WTC11 (cell line): Measurements from ENCODE around the gene ALAS1.

Experiments
- ATF2 ChIP-seq: sonication (generic); formaldehyde crosslinking; IDR thresholded peaks from 2 replicates; pipeline ENCODE4 v1.8.1; 2022; ENCODE audit warnings: low read depth, missing genetic modification reagents, borderline replicate concordance
- CBFB ChIP-seq: sonication (generic); formaldehyde crosslinking; IDR thresholded peaks from 2 replicates; pipeline ENCODE4 v1.8.1; 2022; ENCODE audit warnings: mild to moderate bottlenecking, low read depth, missing genetic modification reagents
- CREB1 ChIP-seq: sonication (generic); formaldehyde crosslinking; IDR thresholded peaks from 2 replicates; pipeline ENCODE4 v1.8.0; 2023; ENCODE audit warnings: mild to moderate bottlenecking, missing genetic modification reagents
- CTCF ChIP-seq: fragments of 200-600 bp; IDR thresholded peaks from 2 replicates; pipeline ENCODE4 v1.8.0; 2022; ENCODE audit warnings: antibody characterized with exemption
- E2F4 ChIP-seq: sonication (generic); formaldehyde crosslinking; IDR thresholded peaks from 2 replicates; pipeline ENCODE4 v1.8.1; 2022; ENCODE audit warnings: low read depth, mild to moderate bottlenecking, moderate library complexity, missing genetic modification reagents, borderline replicate concordance
- ETV6 ChIP-seq: sonication (generic); formaldehyde crosslinking; IDR thresholded peaks from 2 replicates; pipeline ENCODE4 v1.8.1; 2022; ENCODE audit warnings: mild to moderate bottlenecking, missing genetic modification reagents
- GABPB1 ChIP-seq: sonication (generic); formaldehyde crosslinking; IDR thresholded peaks from 2 replicates; pipeline ENCODE4 v1.8.1; 2023; ENCODE audit warnings: mild to moderate bottlenecking, missing genetic modification reagents
- HMGXB4 ChIP-seq: sonication (generic); formaldehyde crosslinking; IDR thresholded peaks from 2 replicates; pipeline ENCODE4 v1.8.1; 2023; ENCODE audit warnings: mild to moderate bottlenecking, moderate library complexity, missing genetic modification reagents
- MAX ChIP-seq: sonication (generic); formaldehyde crosslinking; IDR thresholded peaks from 2 replicates; pipeline ENCODE4 v1.8.0; 2022; ENCODE audit warnings: mild to moderate bottlenecking, missing genetic modification reagents
- RELA ChIP-seq: sonication (generic); formaldehyde crosslinking; IDR thresholded peaks from 2 replicates; pipeline ENCODE4 v1.8.1; 2022; ENCODE audit warnings: missing genetic modification reagents, mild to moderate bottlenecking, borderline replicate concordance
- ZNF317 ChIP-seq: sonication (generic); formaldehyde crosslinking; IDR thresholded peaks from 2 replicates; pipeline ENCODE4 v1.8.1; 2023; ENCODE audit warnings: low read depth, mild to moderate bottlenecking, moderate library complexity, missing genetic modification reagents, borderline replicate concordance
- TF ChIP-seq, protein P1 (sequence below): sonication (generic); formaldehyde crosslinking; IDR thresholded peaks from 2 replicates; pipeline ENCODE4 v1.8.1; 2023; ENCODE audit warnings: mild to moderate bottlenecking, missing genetic modification reagents, moderate library complexity
- TF ChIP-seq, protein P2 (sequence below): sonication (generic); formaldehyde crosslinking; IDR thresholded peaks from 2 replicates; pipeline ENCODE4 v1.8.0; 2022; ENCODE audit warnings: mild to moderate bottlenecking, missing genetic modification reagents
- TF ChIP-seq, protein P3 (sequence below): sonication (generic); formaldehyde crosslinking; conservative IDR thresholded peaks from 2 replicates; pipeline ENCODE4 v1.8.1; 2023; ENCODE audit warnings: mild to moderate bottlenecking, low read depth, missing genetic modification reagents, moderate library complexity

- TF ChIP-seq CTCF (no peak), MAX (CRISPR knock-in tag) (no peak), ATF2 (CRISPR knock-in tag) (no peak), ETV6 (CRISPR knock-in tag) (no peak), ZNF317 (CRISPR knock-in tag) (no peak), CREB1 (CRISPR knock-in tag) (no peak), HMGXB4 (CRISPR knock-in tag) (no peak), GABPB1 (no peak), RELA (CRISPR knock-in tag) (no peak), CBFB (CRISPR knock-in tag) (no peak), E2F4 (CRISPR knock-in tag) (no peak)
- TF ChIP-seq, protein P1, sequence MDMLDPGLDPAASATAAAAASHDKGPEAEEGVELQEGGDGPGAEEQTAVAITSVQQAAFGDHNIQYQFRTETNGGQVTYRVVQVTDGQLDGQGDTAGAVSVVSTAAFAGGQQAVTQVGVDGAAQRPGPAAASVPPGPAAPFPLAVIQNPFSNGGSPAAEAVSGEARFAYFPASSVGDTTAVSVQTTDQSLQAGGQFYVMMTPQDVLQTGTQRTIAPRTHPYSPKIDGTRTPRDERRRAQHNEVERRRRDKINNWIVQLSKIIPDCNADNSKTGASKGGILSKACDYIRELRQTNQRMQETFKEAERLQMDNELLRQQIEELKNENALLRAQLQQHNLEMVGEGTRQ (CRISPR knock-in tag) = no peak
- TF ChIP-seq, protein P2, sequence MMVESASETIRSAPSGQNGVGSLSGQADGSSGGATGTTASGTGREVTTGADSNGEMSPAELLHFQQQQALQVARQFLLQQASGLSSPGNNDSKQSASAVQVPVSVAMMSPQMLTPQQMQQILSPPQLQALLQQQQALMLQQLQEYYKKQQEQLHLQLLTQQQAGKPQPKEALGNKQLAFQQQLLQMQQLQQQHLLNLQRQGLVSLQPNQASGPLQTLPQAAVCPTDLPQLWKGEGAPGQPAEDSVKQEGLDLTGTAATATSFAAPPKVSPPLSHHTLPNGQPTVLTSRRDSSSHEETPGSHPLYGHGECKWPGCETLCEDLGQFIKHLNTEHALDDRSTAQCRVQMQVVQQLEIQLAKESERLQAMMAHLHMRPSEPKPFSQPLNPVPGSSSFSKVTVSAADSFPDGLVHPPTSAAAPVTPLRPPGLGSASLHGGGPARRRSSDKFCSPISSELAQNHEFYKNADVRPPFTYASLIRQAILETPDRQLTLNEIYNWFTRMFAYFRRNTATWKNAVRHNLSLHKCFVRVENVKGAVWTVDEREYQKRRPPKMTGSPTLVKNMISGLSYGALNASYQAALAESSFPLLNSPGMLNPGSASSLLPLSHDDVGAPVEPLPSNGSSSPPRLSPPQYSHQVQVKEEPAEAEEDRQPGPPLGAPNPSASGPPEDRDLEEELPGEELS = no peak
- TF ChIP-seq, protein P3, sequence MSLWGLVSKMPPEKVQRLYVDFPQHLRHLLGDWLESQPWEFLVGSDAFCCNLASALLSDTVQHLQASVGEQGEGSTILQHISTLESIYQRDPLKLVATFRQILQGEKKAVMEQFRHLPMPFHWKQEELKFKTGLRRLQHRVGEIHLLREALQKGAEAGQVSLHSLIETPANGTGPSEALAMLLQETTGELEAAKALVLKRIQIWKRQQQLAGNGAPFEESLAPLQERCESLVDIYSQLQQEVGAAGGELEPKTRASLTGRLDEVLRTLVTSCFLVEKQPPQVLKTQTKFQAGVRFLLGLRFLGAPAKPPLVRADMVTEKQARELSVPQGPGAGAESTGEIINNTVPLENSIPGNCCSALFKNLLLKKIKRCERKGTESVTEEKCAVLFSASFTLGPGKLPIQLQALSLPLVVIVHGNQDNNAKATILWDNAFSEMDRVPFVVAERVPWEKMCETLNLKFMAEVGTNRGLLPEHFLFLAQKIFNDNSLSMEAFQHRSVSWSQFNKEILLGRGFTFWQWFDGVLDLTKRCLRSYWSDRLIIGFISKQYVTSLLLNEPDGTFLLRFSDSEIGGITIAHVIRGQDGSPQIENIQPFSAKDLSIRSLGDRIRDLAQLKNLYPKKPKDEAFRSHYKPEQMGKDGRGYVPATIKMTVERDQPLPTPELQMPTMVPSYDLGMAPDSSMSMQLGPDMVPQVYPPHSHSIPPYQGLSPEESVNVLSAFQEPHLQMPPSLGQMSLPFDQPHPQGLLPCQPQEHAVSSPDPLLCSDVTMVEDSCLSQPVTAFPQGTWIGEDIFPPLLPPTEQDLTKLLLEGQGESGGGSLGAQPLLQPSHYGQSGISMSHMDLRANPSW (CRISPR knock-in tag) = no peak
Measured at GRCh38 chr3:52202384-52203077, 4.6 kb downstream of the ALAS1 start.
